ENCODE data around the gene DNAJA3.

Gene DNAJA3

DNA sequence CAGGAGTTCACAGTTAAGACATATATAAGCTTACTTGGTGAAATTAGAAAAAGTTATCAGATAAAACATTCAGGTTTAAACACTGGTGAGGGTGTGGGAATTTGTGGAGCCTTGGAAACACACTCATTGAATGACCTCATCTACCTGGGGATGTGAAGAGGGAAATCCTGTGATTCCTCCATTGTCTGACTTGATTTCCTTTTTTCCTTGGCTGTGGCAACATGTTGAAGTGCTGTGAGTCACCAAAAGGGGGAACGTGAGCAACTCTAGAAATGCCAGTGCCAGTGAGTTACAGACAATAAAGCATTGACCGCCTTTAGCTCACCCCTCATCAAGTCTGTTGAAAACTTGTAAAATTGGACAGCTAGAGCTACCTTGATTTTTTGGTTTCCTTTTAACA lies 52.3 kb downstream of the DNAJA3 start:
- no peak for DNase-seq

GRCh38 chr16:4481526-4481925 lies 55.9 kb downstream of the DNAJA3 start:
- no peak for DNase-seq

DNA sequence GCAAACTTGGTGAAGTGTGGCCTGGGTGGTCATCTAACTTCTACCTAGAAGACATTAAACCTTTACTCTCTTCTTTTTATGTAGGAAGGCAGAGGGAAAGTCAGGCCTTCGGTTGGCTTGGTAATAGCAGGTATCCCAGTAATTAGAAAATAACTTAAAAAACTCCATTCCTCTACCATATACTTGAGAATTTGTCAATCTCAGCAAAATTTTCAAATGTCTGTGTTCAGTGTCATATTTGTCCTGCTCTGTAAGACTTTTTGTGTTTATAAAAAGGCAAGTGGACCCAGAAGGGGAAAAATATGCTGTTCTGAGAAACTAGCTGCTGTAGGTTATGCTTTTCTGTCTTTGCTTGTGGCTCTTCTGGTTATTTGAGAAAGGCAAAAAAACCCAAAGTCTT lies 56.3 kb downstream of the DNAJA3 start:
- DNase-seq: no peak

- no peak for DNase-seq
Measured at GRCh38 chr16:4486126-4486893, 60.6 kb downstream of the DNAJA3 start.

DNA sequence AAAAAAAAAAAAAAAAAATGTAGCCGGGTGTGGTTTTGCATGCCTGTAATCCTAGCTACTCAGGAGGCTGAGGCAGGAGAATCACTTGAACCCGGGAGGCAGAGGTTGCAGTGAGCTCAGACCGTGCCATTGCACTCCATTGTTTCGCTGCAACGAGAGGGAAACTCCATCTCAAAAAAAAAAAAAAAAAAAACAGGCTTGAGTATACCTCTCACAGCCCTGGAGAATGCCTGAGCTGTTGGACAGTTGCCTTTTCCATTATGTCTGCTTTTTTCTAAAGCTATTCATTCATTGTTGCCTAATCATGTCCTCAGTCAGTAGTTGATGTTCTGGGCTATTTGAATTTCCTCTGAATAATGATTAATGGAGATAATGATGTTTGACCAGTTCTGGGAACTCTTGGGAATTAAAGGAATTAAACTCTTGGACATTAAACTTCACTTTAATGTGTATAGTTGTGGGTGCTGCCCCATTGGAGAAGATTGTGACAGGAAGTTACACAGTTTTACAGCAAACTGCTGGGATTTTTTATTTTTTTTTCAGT lies 62.4 kb downstream of the DNAJA3 start:
- no peak for DNase-seq

DNA sequence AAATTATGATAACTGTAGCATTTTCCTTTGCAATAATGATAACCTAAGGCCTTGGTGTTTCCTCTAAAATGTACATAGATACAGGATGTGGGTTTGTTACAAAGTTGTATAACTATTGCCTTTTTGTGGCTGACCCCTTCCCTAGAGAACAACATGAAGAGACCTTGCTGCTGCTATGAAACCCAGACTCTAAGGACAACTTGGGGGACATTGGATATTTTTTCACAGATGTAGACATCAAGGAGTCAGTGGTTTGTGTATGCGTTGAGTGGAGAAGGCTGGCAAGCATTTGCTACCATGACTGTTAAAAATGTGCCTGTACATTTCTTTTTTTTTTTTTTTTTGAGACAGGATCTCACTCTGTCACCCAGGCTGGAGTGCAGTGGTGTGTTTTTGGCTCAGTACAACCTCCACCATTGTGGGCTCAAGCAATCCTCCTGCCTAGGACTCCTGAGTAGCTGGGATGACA lies 62.9 kb downstream of the DNAJA3 start:
- no peak for DNase-seq

DNA sequence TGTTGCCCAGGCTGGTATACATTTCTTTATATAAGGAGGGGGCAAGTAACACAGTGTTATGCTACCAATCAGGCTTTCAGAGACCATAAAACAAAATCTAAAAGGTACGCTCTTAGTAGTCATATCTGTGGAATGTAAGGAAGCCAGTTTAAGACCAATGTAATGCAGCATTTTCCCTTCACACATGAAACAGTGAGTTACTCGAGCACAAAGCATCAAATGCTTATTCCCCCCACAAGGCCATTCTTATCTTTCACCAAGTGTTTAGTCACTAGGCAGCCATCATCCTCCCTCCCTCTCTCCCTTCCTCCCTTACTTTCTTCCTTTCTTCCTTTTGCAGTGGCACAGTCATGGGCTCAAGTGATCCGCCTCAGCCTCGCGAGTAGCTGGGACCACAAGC lies 63.4 kb downstream of the DNAJA3 start:
- no peak for DNase-seq

DNA sequence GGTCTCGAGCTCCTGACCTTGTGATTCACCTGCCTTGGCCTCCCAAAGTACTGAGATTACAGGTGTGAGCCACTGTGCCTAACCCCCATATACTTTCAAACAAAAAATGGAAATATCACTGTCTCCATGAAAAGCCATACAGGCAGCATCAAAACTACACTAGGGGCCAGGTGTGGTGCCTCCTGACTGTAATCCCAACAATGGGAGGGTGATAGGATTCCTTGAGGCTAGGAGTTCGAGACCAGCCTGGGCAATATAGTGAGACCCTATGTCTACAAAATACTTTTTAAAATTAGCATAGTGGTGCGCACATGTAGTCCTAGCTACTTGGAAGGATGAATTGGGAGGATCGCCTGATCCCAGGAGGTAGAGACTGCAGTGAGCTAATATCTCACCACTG lies 66.2 kb downstream of the DNAJA3 start:
- DNase-seq: no peak

- no peak for DNase-seq
Measured at GRCh38 chr16:4494746-4495490, 69.2 kb downstream of the DNAJA3 start.

- no peak for DNase-seq
Measured at GRCh38 chr16:4495766-4496165, 70.1 kb downstream of the DNAJA3 start.

GRCh38 chr16:4496305-4496704 lies 70.6 kb downstream of the DNAJA3 start:
- no peak for DNase-seq

DNA sequence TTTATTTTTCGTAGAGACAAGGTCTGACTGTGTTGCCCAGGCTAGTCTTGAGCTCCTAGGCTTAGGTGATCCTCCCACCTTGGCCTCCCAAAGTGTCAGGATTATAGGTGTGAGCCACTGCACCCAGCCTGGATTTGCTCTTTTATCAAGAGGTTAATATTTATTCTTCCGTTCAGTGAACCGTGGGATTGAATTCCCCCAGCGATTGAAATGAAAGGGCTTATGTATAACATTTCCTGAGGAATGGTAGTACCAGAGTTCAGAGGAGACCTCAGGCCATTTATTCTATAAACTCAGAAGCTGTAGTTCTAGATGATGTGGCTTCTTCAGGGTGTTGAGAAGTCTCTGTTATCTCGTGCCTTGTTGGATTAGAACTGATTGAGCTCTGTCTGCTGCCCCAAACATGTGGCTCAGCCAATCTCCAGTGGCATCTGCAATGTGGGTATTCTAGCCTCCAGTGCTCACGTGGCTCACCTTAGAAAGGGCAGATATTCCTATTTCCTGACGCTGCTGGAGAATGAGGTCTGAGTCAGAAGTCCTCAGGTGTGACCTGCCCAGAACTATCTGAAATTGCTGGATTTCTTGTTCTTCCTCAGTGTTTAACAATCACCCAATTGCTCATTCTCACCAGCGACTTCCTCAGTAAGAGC lies 73.0 kb downstream of the DNAJA3 start:
- DNase-seq: no peak

DNA sequence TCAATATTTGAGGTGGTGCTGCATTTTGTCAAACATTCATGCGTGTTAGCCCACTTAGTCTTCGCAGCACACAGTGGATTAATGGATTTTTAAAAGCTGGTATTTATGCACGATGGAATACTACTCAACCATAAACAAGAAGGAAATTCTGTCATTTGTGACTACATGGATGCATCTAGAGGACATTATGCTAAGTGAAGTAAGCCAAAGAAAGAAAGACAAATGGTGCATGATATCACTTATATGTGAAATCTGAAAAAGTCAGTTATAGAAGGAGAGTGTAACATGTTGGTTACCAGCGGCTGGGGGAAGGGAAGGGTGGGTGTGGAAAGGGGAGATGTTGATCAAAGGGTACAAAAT lies 73.5 kb downstream of the DNAJA3 start:
- no peak for DNase-seq

- peak; percentile 51 for DNase-seq
Measured at GRCh38 chr16:4500272-4500671, 74.6 kb downstream of the DNAJA3 start.

DNA sequence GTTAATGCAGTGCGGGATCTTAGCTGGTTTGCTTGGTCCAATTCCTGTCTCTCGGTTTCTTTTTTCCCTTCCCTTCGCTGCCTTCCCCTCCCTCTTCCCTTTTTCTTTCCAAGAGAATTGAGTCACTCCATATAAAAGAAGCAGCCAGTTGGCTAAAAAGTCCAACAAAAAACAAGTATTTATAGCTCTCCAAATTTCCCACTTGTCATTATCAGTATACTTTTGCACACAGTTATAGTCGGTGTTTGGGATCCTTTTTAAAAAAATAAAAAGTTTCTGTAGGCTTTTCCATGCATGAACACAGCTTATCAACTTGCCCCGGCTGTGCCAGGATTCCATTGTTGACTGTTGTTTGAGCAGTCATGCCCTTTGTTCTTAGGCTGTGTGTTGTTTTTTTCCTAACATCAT lies 75.4 kb downstream of the DNAJA3 start:
- peak; percentile 60 for DNase-seq

DNA sequence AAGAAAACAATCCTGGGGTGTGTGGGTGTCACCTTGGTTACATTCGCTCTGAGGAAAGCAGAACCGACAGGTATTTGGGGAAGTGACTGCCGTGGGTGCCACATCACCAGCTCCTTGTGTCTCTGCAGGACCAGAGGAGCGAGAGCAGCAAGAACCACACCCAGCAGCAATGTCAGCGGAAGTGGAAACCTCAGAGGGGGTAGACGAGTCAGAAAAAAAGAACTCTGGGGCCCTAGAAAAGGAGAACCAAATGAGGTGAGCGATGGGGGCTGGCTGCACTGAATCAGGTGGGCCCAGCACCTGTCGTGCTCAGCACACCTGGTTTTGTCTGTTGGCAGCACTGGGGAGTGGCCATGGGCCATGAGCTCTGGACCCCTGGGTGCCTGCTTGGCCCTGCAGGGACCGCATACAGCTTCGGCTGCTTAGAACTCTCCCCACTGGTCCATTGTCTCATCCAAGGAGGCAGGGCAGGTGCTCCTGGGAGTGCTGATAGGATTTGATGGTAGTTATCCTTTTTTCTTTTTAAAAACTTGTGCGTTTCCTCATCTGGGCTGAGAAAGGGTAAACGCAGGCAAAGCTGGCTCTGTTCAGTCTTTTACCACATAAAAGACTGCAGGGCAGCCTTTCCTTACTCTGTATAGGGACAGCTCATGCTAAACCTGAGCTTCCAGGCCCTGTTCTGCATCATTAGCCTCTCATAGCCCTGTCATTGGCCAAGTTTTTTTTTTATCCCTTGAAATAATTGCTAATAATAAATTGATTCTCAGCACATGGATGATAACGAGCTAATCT lies 79.9 kb downstream of the DNAJA3 start:
- DNase-seq: no peak

Data from midbrain (tissue), 1 donor.